NCI-H1694 treated with DMSO at 0.1 percent for 48 hours (cell line): Measurements from ENCODE around the gene GABBR2.
A peak's percentile ranks its signal among the peaks of the same experiment; 100 is the strongest.
"Not testable (repeated sequence)": the region's sequence is repeated elsewhere in the genome, so short reads cannot be mapped to it uniquely, and the experiment has no call there.

ENCODE experiments used
- DNase-seq: peaks from one replicate; lab custom pipeline; 2025; lab: John Stamatoyannopoulos, UW

The GABBR2 gene

DNA sequence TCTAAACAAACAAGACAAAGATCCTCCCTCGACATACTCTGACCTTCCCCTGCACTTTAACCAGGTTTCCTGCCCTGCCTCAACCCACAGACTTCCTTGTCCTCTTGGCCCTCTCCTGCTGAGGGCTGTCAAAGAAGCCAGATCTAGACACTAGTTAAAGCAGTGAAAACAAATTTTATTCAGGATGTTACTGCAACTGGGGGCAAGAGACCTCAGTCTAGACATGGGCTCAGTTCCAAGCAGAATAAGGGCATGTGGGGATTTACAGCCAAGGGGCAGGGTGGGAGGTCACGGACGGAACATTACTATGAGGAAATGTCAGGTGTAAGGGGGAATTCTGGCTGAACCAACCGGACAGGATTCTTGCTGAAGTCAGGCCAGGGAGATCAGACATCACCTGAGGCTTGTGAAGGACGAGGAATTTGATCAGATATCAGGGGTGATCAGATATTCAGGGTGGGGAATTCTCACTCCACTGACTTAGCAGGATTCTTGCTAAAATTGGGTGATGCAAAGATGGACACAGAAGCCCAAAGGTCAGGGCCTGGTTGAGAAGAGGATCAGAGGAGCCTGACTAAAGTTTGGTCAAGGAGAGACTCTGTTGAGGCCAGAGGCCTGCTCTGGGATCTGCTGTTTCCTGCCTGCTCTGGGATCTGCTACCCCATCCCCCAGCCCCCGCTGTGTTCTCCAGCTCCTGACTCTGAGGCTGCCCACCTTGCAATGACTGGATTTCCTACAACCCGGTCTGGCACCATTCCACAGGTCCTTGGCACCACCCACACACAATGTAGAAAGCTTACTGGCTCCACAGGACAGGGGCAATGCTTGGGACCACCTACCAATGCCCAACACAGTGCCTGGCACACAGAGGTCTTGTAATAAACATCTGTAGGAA is 21.5 kb downstream of the GABBR2 start:
- DNase-seq = no peak

DNA sequence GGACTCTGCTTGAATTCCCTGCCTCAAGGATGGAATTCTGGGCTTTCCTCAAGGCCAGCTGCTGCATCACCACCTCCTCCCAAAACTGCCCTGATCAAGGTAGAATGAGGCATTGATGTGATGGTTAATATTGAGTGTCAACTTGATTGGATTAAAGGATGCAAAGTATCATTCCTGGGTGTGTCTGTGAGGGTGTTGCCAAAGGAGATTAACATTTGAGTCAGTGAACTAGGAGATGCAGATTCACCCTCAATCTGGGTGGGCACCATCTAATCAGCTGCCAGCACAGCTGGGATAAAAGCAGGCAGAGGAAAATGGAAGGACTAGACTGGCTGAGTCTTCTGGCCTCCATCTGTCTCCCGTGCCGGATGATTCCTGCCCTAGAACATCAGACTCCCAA is 23.9 kb downstream of the GABBR2 start:
- not testable (repeated sequence) for DNase-seq

DNA sequence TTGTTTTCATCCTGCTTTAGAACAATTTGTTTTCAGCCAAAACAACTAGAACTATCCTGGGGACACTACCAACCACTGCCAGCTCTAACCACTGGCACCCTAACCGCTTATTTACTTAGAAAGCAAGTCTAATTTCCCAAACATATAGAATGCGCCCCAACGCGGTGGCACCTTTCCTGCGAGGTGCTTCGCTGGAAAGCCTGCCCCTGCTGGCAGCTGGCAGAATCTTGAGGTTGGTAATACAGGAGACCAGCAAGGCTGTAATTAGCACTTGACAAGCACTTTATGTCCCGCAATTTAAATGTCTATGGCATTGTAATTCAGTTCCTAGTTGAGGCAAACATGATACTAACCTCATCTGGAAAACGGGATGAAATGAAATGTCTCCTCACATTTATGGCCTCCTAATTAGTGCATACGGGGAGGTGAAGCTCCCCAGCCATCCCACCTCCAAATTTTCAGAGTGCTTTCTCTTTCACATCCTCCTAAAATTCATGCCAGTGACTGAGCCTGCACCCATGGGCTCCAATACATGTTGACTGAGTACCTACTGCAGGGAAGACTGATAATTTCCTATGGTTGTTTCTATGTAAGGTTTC is 30.4 kb downstream of the GABBR2 start:
- no peak for DNase-seq

DNA sequence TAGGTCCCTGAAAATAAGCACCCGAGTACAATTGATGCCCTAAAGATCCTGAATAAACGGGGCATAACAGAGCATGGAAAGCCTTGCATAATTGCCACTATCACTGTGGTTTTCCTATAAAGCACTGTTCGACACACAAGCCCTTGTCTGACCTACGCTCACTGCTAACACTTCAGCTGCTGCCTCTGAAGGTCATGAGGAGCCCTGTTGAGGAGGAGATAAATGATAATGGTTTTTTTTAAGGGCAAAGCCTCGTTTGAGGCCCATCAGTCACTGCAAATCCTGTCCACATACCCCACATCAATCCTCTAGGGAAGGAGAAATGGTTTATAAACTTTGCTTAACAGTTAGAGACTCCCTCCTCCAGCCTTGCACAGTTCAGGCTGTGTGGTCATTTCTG is 35.1 kb downstream of the GABBR2 start:
- DNase-seq = no peak

DNA sequence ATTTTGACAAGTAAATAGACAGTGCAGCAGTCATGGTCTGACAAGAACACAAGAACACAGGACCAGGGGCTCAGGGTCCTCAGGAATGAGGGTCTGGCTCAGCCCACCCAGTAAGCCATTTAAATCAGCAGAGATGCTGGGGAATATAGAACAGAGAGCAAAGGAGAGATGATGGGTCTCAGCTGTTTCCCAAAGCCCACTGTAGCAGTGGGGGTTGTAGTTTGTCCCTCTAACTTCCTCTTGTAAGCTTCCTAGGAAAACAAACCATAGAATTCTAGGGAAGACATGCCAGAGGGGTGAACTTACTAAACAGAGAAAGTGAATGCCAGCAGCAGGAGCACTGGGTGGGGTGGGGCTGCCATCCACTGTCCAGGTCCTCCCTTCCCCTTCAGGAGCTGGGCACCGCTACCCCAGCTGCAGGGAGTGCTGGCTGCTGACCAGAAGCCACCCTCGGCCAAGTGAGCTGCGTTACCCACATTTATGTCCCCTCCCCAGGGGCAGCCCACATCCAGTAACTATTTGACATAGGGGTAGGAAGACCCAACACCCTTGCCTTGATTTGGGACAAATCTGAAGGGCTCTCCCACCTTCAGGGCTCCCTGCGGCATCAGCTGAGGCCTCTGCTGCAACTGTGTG is 41.6 kb downstream of the GABBR2 start:
- no peak for DNase-seq

DNA sequence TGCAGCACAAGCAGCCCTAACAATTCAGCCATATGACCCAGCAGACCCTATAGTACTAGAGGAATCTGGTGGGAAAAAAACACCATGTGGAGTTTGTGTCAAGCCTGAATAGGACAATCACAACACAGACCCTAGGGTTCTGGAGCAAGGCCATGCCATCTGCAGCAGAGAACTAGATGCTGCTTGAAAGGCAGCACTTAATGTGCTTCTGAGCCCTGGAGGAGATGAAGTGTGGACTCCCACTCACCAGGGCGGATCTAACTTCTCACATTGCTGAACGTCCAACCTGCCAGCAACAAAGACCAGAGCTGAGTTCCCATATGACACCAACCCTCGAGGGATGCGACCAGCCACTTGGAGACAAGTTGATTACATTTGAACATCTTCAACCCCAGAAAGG is 43.2 kb downstream of the GABBR2 start:
- DNase-seq = no peak

DNA sequence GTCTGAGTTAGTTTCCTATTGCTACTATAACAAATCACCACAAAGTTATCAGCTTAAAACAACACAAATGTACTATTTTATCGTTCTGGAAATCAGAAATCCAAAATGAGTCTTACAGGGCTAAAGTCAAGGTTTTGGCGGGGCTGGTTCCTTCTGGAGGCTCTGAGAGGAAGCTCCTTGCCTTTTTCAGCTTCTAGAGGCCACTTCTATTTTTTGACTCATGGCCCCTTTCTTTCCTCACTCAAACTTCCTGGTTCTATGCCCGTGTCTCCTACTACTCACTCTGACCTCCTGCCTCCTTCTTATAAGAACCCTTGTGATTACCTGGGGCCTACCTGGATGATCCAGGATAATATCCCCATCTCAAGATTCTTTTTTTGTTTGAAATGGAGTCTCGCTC is 48.2 kb downstream of the GABBR2 start:
- DNase-seq = no peak

DNA sequence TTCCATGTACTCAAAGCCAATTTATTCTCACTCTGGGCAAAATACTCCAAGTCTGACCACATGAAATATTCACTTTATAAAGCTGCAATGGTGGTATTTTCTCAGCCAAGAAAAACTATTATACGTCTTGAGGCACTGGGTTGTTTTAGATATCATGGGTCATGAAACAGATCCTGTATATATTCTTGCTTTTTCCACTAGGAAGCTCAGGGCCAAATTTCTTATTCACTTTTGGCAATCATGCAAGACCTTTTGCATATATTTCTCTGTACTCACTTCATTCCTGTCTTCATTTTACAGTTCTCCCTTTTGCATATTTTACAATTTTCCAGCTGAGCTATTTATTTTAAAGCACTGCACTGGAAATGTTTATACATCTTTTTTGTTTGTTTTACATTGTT is 49.8 kb downstream of the GABBR2 start:
- no peak for DNase-seq

DNA sequence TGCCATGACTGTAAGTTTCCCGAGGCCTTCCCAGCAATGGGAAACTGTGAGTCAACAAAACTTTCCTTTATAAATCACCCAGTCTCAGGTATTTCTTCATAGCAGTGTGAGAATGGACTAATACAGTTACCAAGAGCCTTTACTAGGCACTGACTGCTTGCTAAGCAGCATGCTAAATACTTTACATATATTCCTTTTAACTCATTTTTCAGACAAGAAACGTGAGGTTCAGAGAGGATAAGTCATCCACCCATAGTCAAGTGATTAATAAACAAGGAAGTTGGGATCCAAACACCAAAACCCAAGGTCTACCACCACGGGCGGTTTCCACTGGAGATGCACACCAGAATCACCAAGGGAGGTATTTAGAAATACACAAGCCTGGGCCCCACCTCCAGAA is 50.8 kb downstream of the GABBR2 start:
- no peak for DNase-seq

DNA sequence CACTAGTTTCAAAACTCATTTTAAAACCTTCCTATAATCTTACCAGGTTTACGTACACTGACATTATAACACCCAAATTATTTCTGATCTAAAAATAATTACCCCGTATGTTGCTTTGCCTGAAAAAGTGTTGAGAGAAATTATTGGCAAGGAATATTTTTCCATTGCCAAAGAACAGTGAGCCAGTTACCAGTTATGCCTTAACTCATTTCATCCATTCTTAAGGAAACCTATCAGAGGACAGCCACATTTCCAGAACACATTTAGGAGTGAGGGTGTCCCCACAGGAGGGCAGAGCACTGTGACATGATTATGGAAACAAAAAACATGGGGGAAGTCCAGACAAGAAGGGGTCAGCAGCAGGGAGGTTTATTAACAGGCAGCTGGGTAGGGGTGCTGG is 52.2 kb downstream of the GABBR2 start:
- DNase-seq = peak; percentile 17

DNA sequence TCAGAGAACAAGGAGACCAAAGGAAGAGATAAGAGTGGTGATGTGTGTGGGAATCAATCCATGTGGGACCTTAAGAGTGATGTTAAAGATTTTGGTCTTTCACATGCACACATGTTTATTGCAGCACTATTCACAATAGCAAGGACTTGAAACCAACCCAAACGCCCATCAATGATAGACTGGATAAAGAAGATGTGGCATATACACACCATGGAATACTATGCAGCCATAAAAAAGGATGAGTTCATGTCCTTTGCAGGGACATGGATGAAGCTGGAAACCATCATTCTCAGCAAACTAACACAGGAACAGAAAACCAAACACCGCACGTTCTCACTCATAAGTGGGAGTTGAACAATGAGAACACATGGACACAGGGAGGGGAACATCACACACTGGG is 53.3 kb downstream of the GABBR2 start:
- not testable (repeated sequence) for DNase-seq

DNA sequence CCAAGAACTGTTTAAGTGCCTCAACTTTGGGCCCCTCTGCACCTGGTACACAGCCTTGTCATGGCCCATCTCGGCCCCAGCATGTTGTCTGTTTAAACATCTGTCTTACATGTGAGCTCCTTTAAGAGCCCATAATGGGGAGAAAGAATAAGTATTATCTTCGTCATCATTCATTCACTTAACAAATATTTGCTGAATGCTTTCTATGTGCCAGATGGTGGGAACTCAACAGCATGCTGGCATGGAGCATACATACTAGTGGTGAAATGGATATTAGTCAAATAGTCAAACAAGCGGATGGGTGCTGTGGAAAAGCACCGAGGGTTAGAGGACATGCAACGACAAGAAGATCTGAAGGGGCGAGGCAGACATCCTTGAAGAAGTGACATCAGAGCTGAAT is 54.5 kb downstream of the GABBR2 start:
- peak; percentile 52 for DNase-seq

DNA sequence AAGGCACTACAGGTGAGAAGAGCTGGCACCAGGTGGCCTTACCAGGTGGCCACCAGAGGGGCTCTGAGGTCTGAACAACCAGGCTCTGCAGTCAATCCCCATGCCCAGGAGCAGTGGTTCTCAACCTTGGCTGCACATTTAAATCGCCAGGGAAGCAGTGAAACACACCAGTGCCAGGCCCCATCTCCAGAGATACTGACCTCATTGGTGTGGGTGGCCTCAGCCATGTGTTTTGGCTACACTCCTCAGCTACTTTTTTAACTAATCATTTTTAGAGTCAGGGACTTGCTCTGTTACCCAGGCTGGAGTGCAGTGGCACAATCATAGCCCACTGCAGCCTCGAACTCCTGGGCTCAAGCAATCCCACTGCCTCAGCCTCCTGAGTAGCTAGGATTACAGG is 56.0 kb downstream of the GABBR2 start:
- DNase-seq = no peak

DNA sequence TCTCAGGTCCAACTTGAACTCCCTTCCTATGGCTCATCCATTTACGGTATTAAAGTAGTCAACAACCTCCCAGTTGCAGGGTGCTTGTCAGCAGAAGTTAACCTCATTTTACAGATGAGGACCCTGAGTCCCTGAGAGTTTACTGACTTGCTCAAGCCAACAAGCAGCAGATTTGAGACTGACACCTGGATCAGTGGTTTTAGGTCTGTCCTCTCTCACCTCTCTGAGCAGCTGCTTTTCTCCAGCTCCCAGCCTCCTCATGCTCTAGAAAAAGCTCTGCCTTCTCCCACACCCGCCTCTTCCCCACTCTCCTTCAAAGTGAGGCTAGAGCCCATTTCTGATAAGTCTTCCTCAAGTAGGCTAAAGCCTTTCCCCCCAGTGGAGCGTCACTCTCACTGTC is 56.4 kb downstream of the GABBR2 start:
- no peak for DNase-seq

DNA sequence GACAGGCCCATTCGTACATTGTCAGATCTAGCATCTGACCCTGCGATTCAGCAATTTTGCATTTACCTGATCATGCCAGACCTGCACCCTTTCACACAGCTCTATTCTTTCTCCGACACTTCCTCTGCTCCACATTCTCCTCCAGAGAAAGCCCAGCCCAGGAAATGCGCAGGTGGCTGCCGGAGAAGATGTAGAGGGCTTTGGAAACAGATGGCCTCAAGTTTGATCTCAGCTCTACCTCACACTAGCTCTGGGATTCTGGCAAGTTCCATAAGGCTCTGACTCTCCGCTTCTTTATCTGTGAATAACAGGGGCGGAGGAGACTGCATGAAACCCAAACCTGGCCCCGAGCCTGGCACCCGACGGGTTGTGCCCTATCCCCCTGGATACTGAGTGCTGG is 61.5 kb downstream of the GABBR2 start:
- DNase-seq = no peak

DNA sequence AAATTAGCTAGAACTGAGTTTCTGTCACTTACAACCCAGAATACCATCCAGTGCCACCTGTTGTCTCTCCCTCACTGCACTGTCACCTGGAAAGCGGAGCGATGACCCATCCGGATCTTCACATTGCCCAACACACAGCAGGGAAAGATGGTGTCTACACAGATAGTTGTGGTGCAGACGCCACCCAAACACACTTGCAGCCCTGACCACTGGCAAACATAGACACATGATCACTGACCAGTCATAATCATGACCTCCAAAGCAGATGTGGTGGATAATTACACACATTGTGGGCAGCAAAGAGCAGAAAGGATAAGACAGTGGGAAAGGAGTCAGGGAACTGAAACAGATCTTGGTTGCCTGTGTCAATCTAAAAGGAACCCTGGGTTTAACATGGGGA is 64.7 kb downstream of the GABBR2 start:
- no peak for DNase-seq

DNA sequence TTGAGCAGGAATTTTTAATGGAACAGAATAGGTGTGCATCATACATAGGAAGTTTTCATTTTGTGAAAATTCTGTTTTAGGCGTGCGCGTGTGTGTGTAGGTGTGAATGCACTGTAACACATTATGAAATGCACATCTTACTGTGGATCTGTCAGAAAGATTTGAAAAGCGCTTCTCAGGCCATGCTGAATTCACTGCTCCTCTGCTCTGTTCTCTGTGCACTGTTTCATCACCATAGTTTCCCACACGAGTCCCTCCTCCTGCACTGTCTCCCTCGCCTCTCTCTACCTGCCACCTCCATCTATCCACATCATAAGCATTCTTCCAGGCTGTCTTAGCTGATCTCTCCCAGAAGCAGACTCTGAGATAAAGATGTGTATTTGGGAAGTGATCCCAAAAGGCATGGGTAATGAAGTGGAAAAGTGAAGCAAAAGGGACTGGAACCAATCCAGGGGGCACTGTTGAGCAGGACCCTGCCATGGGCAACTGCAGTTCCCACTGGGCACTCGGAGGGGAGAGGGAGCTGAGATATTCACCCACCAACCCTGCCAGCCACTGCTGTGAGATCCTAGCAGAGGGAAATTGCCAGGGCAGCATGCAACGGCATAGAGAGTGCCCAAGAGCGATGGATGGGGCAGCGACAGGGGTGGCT is 65.9 kb downstream of the GABBR2 start:
- no peak for DNase-seq

DNA sequence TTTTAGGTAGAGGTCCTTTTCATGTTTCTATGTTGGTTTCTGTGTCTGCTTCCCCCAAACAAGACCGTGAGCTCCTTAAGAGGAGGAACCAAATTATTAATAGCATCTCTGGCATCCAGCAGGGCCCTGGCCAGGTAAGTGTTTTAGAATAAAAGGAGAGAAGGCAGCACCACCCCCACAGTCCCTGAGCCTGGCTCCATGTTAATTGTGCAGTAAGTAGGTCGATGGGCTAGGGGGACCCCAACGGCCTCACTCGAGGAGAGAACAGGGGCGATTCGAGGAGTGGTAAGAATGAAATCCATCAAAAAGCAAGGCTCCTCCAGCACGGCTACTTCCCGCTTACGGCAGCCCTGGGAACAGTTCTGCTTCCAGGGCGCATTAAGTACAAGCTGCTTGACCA is 67.0 kb downstream of the GABBR2 start:
- DNase-seq = no peak

DNA sequence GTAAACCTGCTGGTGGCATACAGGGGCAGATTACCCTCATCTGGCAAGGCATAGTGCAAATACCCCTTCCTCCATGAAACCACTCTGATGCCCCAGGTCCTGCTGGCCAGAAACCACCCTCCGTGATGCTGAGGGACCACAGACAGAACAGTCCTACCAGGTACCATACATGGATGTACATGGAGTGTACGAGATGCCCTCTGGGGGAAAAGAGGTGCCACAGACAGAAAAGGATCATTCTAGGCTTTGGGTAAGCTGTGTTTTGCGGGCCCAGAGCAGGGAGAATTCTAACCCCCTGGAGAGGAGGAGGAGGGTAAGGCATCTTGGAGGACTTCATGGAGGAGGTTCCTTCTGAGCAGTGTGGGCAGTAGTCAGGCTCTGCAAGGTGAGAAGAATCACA is 68.3 kb downstream of the GABBR2 start:
- DNase-seq = no peak

DNA sequence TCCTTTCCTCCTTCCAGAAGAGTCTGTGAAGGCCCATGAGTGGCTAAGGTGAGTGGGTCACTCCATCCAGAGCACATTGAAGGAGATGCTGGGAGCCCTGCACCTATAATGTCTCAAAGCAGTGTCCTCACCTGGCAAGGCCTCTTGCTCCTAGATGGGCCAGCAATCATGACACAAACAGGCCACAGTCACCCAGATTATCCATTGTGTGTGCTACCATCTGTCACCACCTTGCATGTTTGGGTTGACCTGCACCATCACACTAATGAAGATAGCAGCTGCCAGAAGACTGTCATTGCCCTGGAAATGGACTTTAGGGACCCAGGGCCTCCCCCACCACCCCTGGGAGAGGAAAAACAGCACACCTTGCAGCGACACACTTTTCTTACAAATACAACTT is 69.6 kb downstream of the GABBR2 start:
- DNase-seq = no peak

DNA sequence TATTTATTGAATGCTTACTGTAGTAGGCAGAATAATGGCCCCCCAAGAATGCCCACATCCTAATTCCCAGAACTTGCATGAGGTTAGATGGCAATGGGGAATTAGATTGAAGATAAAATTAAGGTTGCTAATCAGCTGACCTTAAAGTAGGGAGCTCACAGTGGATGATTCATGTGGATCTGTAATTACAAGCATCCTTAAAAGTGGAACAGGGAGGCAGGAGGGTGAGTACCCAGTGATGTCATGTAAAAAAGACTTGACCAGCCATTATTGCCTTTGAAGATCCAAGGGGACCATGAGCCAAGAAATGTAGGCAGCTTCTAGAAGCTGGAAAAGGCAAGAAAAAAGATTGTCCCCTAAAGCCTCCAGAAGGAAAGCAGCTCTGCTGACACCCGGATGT is 71.4 kb downstream of the GABBR2 start:
- DNase-seq = no peak

DNA sequence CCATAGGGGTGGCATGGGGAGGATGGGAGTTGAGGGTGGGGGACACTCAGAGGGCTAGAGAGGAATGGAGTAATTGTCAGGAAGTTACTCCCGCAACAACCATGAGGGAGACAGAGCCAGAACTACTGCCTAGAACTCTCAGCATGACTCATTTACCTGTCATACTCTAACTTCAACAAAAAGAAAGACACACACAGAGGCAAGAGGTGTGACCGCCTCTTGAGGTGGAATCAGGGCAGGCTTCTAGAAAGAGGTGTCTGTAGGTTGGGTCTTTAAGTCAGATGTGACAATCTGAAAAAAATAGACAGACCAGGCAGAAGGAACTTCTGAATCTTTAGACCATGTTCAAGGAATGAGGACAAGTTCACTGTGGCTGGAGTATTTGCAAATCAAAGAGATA is 73.4 kb downstream of the GABBR2 start:
- DNase-seq = no peak
